Measurements from ENCODE around the gene LRP2BP. TPM values are rescaled to one million over a fixed set of nuclear protein-coding genes. Genes with fewer than 3 reads are reported as not detected.
A peak's percentile ranks its signal among the peaks of the same experiment; 100 is the strongest.

LRP2BP gene
- total RNA-seq, 2 experiments from 2014 or later: 0.41 to 0.44 TPM

DNA sequence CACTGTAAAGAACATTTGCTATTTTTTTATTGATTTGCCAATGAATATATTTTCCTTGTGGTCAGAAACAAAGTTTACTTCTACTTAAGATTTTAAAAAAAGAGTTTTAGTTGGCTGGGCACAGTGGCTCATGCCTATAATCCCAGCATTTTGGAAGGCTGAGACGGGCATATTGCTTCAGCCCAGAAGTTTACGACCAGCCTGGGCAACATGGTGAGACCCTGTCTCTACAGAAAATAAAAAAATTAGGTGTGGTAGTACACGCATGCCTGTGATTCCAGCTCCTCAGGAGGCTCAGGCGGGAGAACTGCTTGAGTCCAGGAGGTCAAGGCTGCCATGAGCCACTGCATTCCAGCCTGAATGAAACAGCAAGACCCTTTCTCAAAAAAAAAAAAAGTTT lies 36.8 kb downstream of the LRP2BP start:
- Mint-ChIP-seq H3K4me1 (peaks cover 8% of the 10 kb centered on the region), H3K36me3 (peaks cover 9% of the 10 kb centered on the region), H3K27me3 (no peaks in the 10 kb centered on the region), H3K4me3 (no peak overlapping the region), H3K9me3 (no peaks in the 10 kb centered on the region), H3K27ac (no peak overlapping the region)
- DNase-seq: no peak

DNA sequence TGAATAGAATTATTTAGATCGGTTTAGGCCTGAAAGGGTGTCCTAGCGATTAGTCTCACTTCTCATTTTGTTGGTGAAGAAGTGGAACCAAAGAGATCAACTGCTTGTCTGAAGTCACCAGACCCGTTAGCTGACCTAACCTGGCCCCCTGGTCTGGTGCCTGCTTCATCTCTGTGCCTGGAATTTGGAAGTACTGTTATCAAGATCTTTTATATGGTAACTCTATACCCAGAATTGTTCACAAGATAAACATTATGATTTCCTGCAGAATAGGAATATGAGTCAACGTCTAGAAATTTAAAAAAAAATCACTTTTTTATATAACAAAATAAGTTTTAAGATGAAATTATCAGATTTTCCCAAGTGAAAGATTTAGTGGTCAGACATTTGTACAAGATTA lies 37.2 kb downstream of the LRP2BP start:
- no peak for DNase-seq
- H3K4me1 Mint-ChIP-seq: peaks cover 8% of the 10 kb centered on the region
- no peak overlapping the region for H3K27ac Mint-ChIP-seq
- no peak overlapping the region for H3K4me3 Mint-ChIP-seq
- H3K36me3 Mint-ChIP-seq: peaks cover 9% of the 10 kb centered on the region
- no peaks in the 10 kb centered on the region for H3K9me3 Mint-ChIP-seq
- no peaks in the 10 kb centered on the region for H3K27me3 Mint-ChIP-seq

DNA sequence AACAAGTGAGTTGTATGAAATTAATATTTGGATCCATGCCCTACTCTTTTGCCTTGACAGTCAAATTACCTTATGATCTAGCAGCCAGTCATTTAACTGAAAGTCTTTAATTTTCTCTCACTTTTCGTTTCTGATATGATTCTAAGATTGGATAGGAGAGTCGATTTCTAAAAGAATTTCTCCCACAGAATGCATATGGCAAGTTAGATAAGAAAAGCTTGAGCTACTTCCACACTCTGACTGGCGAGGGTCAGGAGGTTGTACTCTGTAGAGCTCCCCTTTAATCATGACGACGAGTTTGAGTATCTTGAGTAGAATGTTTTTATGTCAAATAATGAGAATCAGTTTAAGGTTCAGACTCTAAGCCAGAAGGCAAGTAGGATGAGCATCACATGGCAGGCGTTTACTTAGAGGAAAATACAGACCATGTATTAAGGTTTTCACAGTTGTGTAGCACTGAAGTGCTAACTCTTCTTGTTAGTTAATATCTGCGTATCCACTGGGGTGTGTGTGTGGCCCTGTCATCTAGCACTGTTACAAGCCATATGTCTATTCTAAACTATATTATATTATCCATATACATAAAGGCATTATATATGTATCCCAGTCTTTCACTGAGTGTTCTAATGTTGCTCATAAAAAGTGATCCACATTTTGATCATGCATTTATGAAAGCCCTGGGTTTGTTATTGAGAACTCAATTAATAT lies 37.8 kb downstream of the LRP2BP start:
- H3K27ac Mint-ChIP-seq: no peak overlapping the region
- H3K9me3 Mint-ChIP-seq: no peaks in the 10 kb centered on the region
- H3K27me3 Mint-ChIP-seq: no peaks in the 10 kb centered on the region
- peaks cover 8% of the 10 kb centered on the region for H3K4me1 Mint-ChIP-seq
- DNase-seq: no peak
- no peak overlapping the region for H3K4me3 Mint-ChIP-seq
- peaks cover 9% of the 10 kb centered on the region for H3K36me3 Mint-ChIP-seq

DNA sequence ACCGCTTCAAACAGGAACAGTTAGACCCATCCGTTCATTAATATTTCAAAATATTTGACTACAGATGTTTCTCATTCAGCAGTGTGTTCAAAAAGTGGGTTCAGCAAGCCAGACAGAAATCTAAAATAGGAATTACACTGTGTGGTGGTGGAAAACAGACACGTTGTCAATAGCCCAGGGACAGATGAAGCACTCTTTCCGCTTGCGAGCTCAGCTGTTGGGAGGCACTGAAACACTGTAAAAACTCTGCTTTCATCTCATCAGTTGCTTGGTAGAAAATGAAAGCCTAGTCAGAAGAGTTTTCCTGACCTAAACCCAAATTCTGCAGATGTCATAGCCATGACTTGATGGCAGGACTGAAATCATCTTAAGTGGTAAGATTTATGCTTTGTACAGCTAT lies 38.5 kb downstream of the LRP2BP start:
- Mint-ChIP-seq H3K9me3 (no peaks in the 10 kb centered on the region), H3K36me3 (peaks cover 11% of the 10 kb centered on the region), H3K4me1 (peaks cover 8% of the 10 kb centered on the region), H3K27ac (no peak overlapping the region), H3K27me3 (no peaks in the 10 kb centered on the region), H3K4me3 (no peak overlapping the region)
- no peak for DNase-seq

DNA sequence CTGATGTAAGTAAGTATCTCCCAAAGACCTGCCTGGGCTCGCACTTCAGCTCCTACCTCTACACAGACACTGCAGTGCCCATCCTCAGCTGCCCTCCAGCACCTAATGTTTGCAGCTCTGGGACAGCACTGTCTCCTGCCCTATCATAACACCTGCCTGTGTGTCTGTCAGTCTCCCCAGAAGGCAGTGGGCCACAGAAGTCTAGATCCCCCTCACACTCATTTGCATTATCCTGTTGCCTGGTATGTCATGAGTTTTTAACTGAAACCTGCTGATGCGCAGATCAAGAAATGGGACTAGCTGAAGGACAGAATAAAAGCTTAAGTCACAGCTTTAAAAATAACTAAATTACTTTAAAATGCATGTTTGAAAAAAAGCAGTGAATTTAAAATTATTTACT lies 43.0 kb downstream of the LRP2BP start:
- Mint-ChIP-seq H3K9me3 (no peaks in the 10 kb centered on the region), H3K36me3 (peaks cover 29% of the 10 kb centered on the region), H3K4me1 (peaks cover 8% of the 10 kb centered on the region)

DNA sequence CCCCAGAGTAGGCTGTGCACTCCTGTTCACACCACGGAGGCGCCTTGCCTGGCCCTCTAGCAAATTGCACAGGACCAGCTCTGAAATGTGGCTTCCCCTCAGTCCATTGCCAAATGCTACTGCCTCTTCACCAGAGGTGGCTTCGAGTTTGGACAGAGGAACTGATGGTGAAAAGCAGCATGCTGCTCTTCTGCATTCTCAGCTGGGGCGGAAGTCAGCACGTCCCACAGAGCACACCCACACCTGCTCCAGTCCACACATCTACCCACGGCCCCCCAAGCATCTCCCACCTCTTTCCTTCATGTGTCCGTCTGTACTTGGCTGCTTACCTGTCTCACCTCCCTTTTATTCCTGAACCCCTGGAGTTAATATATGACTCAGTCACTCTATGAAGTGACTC lies 43.5 kb downstream of the LRP2BP start:
- H3K27me3 Mint-ChIP-seq: no peaks in the 10 kb centered on the region
- H3K9me3 Mint-ChIP-seq: no peaks in the 10 kb centered on the region
- no peak overlapping the region for H3K27ac Mint-ChIP-seq
- peaks cover 4% of the 10 kb centered on the region for H3K4me1 Mint-ChIP-seq
- peaks cover 30% of the 10 kb centered on the region for H3K36me3 Mint-ChIP-seq
- H3K4me3 Mint-ChIP-seq: no peak overlapping the region
- no peak for DNase-seq

More for the DNA sequence above, 43.0 kb downstream of the LRP2BP start:
- Mint-ChIP-seq H3K27me3 (no peaks in the 10 kb centered on the region), H3K4me3 (no peak overlapping the region), H3K27ac (no peak overlapping the region)
- DNase-seq: no peak

DNA sequence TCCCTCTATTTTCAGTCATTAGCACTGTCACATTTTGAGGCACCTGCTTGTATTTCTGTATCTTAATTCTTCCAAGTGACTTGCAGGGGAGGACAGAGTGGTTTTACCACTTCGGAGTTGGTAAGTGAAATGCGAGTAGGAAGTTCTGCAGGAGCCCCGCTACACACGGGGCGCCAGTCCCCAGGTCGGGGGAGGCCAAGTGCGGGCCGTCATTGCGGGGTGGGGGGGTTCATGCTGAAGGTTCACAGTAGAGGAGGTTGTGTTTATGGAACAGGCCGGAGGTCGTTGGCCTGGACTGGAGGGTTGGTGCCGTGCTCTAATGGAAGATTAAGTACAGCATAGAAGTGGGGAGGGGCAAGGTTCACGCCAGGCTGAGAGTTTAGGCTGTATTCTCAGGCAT lies 44.0 kb downstream of the LRP2BP start:
- peaks cover 35% of the 10 kb centered on the region for H3K36me3 Mint-ChIP-seq
- no peaks in the 10 kb centered on the region for H3K4me1 Mint-ChIP-seq

DNA sequence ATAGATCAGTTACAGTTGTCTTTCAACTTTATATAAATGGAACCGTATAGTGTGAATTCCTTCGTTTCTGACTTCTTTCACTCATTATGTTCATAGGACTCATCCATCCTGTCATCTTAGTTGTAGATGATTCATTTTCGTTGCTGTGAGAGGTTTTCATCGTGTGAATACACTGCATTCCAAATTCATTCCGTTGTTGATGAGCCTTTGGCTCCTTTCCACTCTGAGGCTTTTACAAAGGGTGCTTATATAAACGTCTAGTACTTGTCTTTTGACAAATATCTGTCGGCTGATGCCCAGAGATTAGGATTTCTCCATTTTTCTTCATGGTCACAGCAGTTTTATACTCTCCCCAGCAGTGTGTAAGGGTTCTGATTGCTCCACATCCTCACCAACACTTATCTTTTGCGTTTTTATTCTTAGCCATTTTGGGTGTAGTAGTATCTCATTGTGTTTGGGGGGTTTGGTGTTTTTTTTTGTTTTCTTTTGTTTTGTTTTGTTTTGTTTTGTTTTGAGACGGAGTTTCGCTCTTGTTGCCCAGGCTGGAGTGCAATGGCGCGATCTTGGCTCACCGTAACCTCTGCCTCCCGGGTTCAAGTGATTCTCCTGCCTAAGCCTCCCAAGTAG lies 48.6 kb downstream of the LRP2BP start:
- DNase-seq: no peak
- no peaks in the 10 kb centered on the region for H3K27me3 Mint-ChIP-seq
- H3K27ac Mint-ChIP-seq: no peak overlapping the region
- peaks cover 39% of the 10 kb centered on the region for H3K36me3 Mint-ChIP-seq
- peaks cover 24% of the 10 kb centered on the region for H3K4me1 Mint-ChIP-seq
- H3K9me3 Mint-ChIP-seq: no peaks in the 10 kb centered on the region
- H3K4me3 Mint-ChIP-seq: no peak overlapping the region

More for the DNA sequence above, 44.0 kb downstream of the LRP2BP start:
- Mint-ChIP-seq H3K4me3 (no peak overlapping the region), H3K27ac (no peak overlapping the region), H3K9me3 (no peaks in the 10 kb centered on the region), H3K27me3 (no peaks in the 10 kb centered on the region)
- no peak for DNase-seq

DNA sequence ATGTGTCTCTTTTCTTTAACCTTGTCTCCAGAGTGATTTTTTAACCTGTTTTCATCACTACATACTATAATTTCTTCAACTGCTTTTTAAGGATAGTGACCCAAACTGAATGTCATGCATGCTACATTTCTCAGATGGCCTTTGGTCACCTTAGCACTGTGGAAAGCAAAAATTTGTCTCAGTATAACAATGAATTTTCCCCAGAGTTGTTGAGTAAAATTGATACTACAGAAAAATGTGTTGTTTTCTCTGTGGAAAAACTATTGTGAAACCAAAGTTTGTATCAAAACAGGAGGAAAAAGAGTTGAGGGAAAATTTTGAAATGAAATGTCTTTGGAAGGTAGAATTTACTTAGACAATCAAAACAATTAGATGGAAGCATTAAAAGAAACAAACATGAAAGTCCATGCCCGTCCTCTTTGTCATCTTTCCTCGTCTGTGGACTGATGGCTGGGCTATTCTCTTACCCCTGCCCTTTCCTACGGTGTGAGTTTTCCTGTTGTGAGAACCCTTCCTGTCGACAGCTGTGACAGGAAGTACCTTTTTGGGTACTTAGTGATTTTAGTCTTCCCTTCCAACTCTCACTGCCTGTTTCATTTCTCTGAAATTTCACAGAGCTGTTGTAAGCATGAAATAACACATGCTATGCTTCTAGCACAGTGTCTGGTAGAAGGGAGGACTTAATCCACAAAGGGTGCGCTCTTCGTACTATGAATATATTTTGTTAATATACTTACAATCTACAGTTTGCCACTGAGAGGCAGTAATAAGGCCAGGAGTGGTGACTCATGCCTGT lies 50.8 kb downstream of the LRP2BP start:
- H3K36me3 Mint-ChIP-seq: peaks cover 41% of the 10 kb centered on the region

DNA sequence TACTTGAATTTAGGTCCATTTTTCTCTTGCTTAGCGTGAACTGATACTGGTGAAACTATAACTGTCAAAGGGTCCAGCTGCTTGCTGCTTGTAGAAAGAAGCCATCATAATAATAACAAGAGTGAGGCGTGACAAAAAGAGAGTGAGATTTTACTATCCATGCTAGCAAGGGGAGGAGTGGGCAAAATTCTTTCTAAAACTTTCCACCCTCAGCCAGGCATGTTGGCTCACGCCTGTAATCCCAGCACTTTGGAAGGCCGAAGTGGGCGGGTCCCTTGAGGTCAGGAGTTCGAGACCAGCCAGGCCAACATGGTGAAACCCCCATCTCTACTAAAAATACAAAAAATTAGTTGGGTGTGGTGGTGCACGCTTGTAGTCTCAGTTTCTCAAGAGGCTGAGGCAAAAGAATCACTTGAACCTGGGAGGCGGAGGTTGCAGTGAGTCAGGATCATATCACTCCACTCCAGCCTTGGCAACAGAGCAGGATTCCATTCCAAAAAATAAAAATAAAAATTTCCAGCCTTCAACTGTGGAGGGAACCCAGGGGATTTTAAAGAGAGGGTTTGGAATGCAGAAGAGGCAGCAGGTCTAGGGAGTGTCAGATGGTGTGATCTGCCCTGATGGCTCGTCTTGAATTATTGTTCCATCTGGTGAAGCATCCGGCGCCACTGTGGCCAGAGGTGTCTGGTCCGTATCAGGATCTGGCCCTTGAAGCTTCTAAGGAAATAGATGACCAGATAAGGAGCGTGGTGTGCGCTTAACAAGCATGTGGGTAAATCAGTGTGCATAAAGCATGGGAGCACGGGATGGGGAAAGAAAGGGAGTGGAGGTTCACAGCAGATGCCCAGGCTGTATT lies 51.8 kb downstream of the LRP2BP start:
- Mint-ChIP-seq H3K27me3 (no peaks in the 10 kb centered on the region), H3K9me3 (peaks cover under 1% of the 10 kb centered on the region), H3K36me3 (peaks cover 41% of the 10 kb centered on the region), H3K4me1 (peaks cover 43% of the 10 kb centered on the region), H3K4me3 (no peak overlapping the region), H3K27ac (peak overlapping the region; percentile 82)
- DNase-seq: no peak

More for the DNA sequence above, 50.8 kb downstream of the LRP2BP start:
- no peaks in the 10 kb centered on the region for H3K9me3 Mint-ChIP-seq
- peak overlapping the region; percentile 82 for H3K27ac Mint-ChIP-seq
- no peak for DNase-seq
- peaks cover 38% of the 10 kb centered on the region for H3K4me1 Mint-ChIP-seq
- peak overlapping the region; percentile 63 for H3K4me3 Mint-ChIP-seq
- H3K27me3 Mint-ChIP-seq: no peaks in the 10 kb centered on the region

DNA sequence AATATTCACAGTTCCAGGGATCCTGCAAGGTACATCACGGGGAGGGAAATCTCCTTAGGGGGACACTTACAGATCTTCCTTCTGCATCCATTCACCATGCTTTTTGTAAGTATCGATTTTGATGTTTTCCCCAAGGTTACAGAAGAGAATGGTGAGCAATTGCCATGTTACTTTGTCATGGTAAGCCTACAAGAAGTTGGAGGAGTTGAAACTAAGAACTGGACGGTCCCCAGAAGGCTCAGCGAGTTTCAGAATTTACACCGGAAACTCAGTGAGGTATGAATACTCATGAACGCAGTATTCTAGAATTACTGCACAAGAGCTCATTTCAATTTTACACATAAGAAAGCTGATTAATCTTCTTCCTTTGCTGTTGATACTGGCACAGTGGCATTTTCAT lies 53.9 kb downstream of the LRP2BP start:
- no peaks in the 10 kb centered on the region for H3K27me3 Mint-ChIP-seq
- peaks cover 35% of the 10 kb centered on the region for H3K36me3 Mint-ChIP-seq
- no peak for DNase-seq
- H3K4me3 Mint-ChIP-seq: no peak overlapping the region
- peaks cover 1% of the 10 kb centered on the region for H3K9me3 Mint-ChIP-seq
- H3K4me1 Mint-ChIP-seq: peaks cover 43% of the 10 kb centered on the region
- H3K27ac Mint-ChIP-seq: no peak overlapping the region

DNA sequence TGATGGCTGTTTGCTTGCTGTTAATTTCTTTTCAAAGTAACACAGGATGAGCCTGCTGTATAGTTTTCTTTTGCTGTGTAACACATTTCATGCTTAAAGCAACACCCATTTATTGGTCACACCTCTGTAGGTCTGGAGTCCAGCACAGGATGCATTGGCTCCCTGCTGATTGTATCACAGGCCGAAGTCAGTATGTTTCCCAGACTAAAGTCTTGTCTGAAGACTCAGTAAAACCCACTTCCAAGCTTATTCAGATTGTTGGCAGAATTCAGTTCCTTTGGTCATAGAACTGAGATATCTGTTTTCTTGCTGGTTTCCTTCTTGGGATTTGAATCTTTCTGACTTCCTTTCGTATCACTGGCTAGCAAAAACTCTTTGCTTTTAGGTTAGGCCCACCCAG lies 54.3 kb downstream of the LRP2BP start:
- Mint-ChIP-seq H3K9me3 (peaks cover 1% of the 10 kb centered on the region), H3K27ac (no peak overlapping the region), H3K36me3 (peaks cover 38% of the 10 kb centered on the region), H3K4me3 (no peak overlapping the region), H3K27me3 (no peaks in the 10 kb centered on the region), H3K4me1 (peaks cover 43% of the 10 kb centered on the region)
- DNase-seq: no peak

DNA sequence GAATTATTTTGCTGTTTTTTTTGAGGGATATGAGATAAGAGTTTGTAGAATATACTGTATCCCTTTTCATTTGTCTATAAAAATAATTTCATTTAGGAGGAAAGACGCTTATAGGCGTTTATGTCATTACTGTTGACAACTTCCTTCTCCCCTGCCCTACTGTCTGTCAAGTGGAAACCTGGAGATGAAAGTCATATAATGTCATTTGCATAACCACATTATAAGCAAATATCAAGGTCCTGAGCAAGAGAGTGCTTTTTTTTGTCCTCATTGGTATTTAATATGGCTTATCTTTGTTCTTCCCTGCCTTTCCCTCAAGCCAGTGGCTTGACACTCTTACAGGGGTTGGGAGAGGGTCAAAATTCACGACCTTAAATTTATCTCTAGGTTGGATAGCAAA lies 55.8 kb downstream of the LRP2BP start:
- no peak for DNase-seq
- peaks cover 37% of the 10 kb centered on the region for H3K4me1 Mint-ChIP-seq
- H3K9me3 Mint-ChIP-seq: peaks cover 1% of the 10 kb centered on the region
- H3K36me3 Mint-ChIP-seq: peaks cover 42% of the 10 kb centered on the region
- no peaks in the 10 kb centered on the region for H3K27me3 Mint-ChIP-seq
- H3K27ac Mint-ChIP-seq: peak overlapping the region; percentile 35
- no peak overlapping the region for H3K4me3 Mint-ChIP-seq

DNA sequence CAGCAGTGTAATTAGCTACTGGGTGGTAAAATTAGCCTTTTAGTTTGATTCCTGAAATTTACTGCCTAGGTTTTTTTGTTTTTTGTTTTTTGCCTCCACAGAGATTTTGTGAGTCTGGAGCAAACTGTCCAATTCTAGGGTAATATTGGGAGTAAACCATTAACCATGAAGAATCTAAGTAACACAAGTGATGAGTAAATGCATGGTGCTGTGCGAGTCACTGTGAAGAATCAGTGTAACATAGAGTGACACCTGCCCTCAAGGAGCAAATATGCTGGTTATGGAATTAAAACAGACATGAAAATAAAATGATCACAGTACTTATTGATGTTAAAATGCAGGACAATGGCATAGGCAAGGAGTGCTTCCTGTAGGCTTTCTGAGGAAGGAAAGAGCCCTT lies 60.1 kb downstream of the LRP2BP start:
- H3K27ac Mint-ChIP-seq: no peak overlapping the region
- peaks cover 1% of the 10 kb centered on the region for H3K9me3 Mint-ChIP-seq
- no peaks in the 10 kb centered on the region for H3K27me3 Mint-ChIP-seq
- no peak for DNase-seq
- H3K4me1 Mint-ChIP-seq: peaks cover 20% of the 10 kb centered on the region
- peaks cover 35% of the 10 kb centered on the region for H3K36me3 Mint-ChIP-seq
- no peak overlapping the region for H3K4me3 Mint-ChIP-seq

DNA sequence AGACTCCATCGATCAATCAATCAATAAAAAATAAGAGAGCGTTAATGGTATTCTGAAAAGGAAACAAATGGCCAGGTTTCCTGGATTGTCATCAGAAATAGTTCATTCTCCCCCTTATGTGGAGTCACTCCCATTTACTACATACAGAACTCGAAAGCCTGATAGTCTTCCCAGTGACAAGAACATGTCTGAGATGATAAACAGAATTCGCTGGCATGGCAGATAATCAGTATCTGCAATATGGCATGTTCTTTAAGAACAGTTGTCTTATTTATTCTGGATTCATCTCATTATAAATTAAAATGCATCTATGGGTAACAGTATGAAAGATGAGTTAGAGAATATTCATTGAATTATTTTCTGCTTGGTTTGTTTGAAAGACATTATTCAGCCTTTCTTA lies 61.4 kb downstream of the LRP2BP start:
- H3K9me3 Mint-ChIP-seq: peaks cover 1% of the 10 kb centered on the region
- no peak overlapping the region for H3K4me3 Mint-ChIP-seq
- peaks cover 37% of the 10 kb centered on the region for H3K36me3 Mint-ChIP-seq
- peaks cover 8% of the 10 kb centered on the region for H3K4me1 Mint-ChIP-seq
- no peak for DNase-seq
- H3K27me3 Mint-ChIP-seq: no peaks in the 10 kb centered on the region
- H3K27ac Mint-ChIP-seq: no peak overlapping the region
